ENCODE results near the gene DDX10. TPM values are rescaled to one million over a fixed set of nuclear protein-coding genes. Genes with fewer than 3 reads are reported as not detected.

The DDX10 gene
- total and polyA plus RNA-seq, 2 experiments from 2014 or later: 32.4 to 37.8 TPM

GRCh38 chr11:108726077-108726800, 61.4 kb downstream of the DDX10 start:
- H3K36me3 Mint-ChIP-seq (ENCODE audit: low read depth): peaks cover 13% of the 10 kb centered on the region
- TF ChIP-seq POLR2AphosphoS5 (IDR thresholded peaks at IDR 0.05; ENCODE audit: low read depth) (no peak), ZNF462 (CRISPR knock-in tag; IDR thresholded peaks at IDR 0.05) (no peak), STAT1 (IDR thresholded peaks at IDR 0.05; ENCODE audit: unreplicated experiment) (no peak), EZH2phosphoT487 (IDR thresholded peaks at IDR 0.05; ENCODE audit: unreplicated experiment) (no peak), ETS1 (IDR thresholded peaks at IDR 0.05) (no peak), EZH2 (IDR thresholded peaks at IDR 0.05; ENCODE audit: low read depth, unreplicated experiment) (no peak), ZNF114 (CRISPR knock-in tag; IDR thresholded peaks at IDR 0.05) (no peak), ZNF331 (CRISPR knock-in tag; IDR thresholded peaks at IDR 0.05; ENCODE audit: low read depth) (no peak), NANOG (IDR thresholded peaks at IDR 0.05; ENCODE audit: borderline replicate concordance) (no peak), CREB1 (CRISPR knock-in tag; IDR thresholded peaks at IDR 0.05; ENCODE audit: low read depth) (no peak)
- ATAC-seq (no peak), DNase-seq (ENCODE audit: low spot score) (no peak)
- H3K36me3 ChIP-seq (ENCODE audit: insufficient read depth): no peaks in the 10 kb centered on the region
- H3K4me3 Mint-ChIP-seq: no peak overlapping the region
- no peaks in the 10 kb centered on the region for H3K9me2 ChIP-seq (ENCODE audit: insufficient read depth)
- no peak overlapping the region for H3K4me2 ChIP-seq
- no peaks in the 10 kb centered on the region for H3K27me3 Mint-ChIP-seq (ENCODE audit: insufficient read depth, low read depth, poor library complexity)
- no peak overlapping the region for H3K27ac ChIP-seq (ENCODE audit: low read depth)
- no peaks in the 10 kb centered on the region for H3K4me1 ChIP-seq (ENCODE audit: insufficient read depth)
- H3K4me1 Mint-ChIP-seq: no peaks in the 10 kb centered on the region; the same call in 2 of the 3 replicates
- H2AFZ ChIP-seq: no peak overlapping the region
- no peaks in the 10 kb centered on the region; the same call in 1 of the 2 replicates for H4K20me1 ChIP-seq (replicated peaks; ENCODE audit: insufficient read depth)
- no peaks in the 10 kb centered on the region; the same call in 2 of the 3 replicates for H3K9me3 Mint-ChIP-seq
- H3K79me2 ChIP-seq (replicated peaks; ENCODE audit: insufficient read depth): peaks cover 31% of the 10 kb centered on the region
- no peaks in the 10 kb centered on the region for H3F3A ChIP-seq (replicated peaks; ENCODE audit: low read depth)
- H3K4me3 ChIP-seq: no peak overlapping the region
- H3K27me3 ChIP-seq (ENCODE audit: insufficient read depth): no peaks in the 10 kb centered on the region
- H3K27ac Mint-ChIP-seq: peak overlapping the region; percentile 14
